Measurements from ENCODE around the gene ZFHX3.
"Not testable (repeated sequence)": the region's sequence is repeated elsewhere in the genome, so short reads cannot be mapped to it uniquely, and the experiment has no call there.

Gene ZFHX3

GRCh38 chr16:73021866-73022495 lies 25.9 kb downstream of the ZFHX3 start:
- no peak for DNase-seq (ENCODE audit: low read depth)

GRCh38 chr16:73020409-73020884 lies 27.5 kb downstream of the ZFHX3 start:
- DNase-seq (ENCODE audit: low read depth): no peak

- no peak for DNase-seq (ENCODE audit: low read depth)
Measured at GRCh38 chr16:73019457-73020362, 28.2 kb downstream of the ZFHX3 start.

GRCh38 chr16:73018821-73019456 lies 29.0 kb downstream of the ZFHX3 start:
- no peak for DNase-seq (ENCODE audit: low read depth)

GRCh38 chr16:73017321-73017720 lies 30.6 kb downstream of the ZFHX3 start:
- no peak for DNase-seq (ENCODE audit: low read depth)

- no peak for DNase-seq (ENCODE audit: low read depth)
Measured at GRCh38 chr16:73016488-73016830, 31.5 kb downstream of the ZFHX3 start.

- DNase-seq (ENCODE audit: low read depth): no peak
Measured at GRCh38 chr16:73015612-73016487, 32.1 kb downstream of the ZFHX3 start.

- DNase-seq (ENCODE audit: low read depth): no peak
Measured at GRCh38 chr16:73014768-73015167, 33.2 kb downstream of the ZFHX3 start.

GRCh38 chr16:73013974-73014373 lies 34.0 kb downstream of the ZFHX3 start:
- DNase-seq (ENCODE audit: low read depth): no peak

GRCh38 chr16:73012341-73012740 lies 35.6 kb downstream of the ZFHX3 start:
- no peak for DNase-seq (ENCODE audit: low read depth)

GRCh38 chr16:73011926-73012325 lies 36.0 kb downstream of the ZFHX3 start:
- DNase-seq (ENCODE audit: low read depth): no peak

GRCh38 chr16:73010150-73010676 lies 37.7 kb downstream of the ZFHX3 start:
- DNase-seq (ENCODE audit: low read depth): no peak

- DNase-seq (ENCODE audit: low read depth): not testable (repeated sequence)
Measured at GRCh38 chr16:73009710-73010109, 38.2 kb downstream of the ZFHX3 start.

GRCh38 chr16:73006026-73006425 lies 41.9 kb downstream of the ZFHX3 start:
- no peak for DNase-seq (ENCODE audit: low read depth)

- no peak for DNase-seq (ENCODE audit: low read depth)
Measured at GRCh38 chr16:73002866-73003265, 45.1 kb downstream of the ZFHX3 start.

- DNase-seq (ENCODE audit: low read depth): no peak
Measured at GRCh38 chr16:73000907-73001521, 46.9 kb downstream of the ZFHX3 start.

GRCh38 chr16:73000020-73000906 lies 47.7 kb downstream of the ZFHX3 start:
- DNase-seq (ENCODE audit: low read depth): no peak

- no peak for DNase-seq (ENCODE audit: low read depth)
Measured at GRCh38 chr16:72999541-73000019, 48.3 kb downstream of the ZFHX3 start.

GRCh38 chr16:72997141-72997542 lies 50.8 kb downstream of the ZFHX3 start:
- DNase-seq (ENCODE audit: low read depth): no peak
